ENCODE data around the gene ASIC3.

ASIC3 gene

GRCh38 chr7:151085691-151086620 is 37.6 kb downstream of the ASIC3 start, which contains the start of gene AGAP3:
AGAP3 (plus strand) TSS chr7:151086475; CDS start chr7:151086742, 267 bp downstream.
- ATAC-seq (no peak), DNase-seq (peak; percentile 65)

GRCh38 chr7:151086802-151087244 is 38.5 kb downstream of the ASIC3 start:
- no peak for ATAC-seq
- DNase-seq: peak; percentile 50

- DNase-seq (peak; percentile 51), ATAC-seq (peak; percentile 19)
Observed at GRCh38 chr7:151087245-151088018, 39.1 kb downstream of the ASIC3 start.

- ATAC-seq: no peak
- DNase-seq: no peak
Observed at GRCh38 chr7:151088019-151088855, 39.9 kb downstream of the ASIC3 start.

GRCh38 chr7:151088856-151089699 is 40.7 kb downstream of the ASIC3 start:
- DNase-seq (no peak), ATAC-seq (no peak)

GRCh38 chr7:151089893-151090730 is 41.8 kb downstream of the ASIC3 start:
- no peak for ATAC-seq
- DNase-seq: no peak

- DNase-seq (no peak), ATAC-seq (no peak)
Observed at GRCh38 chr7:151091003-151091402, 42.7 kb downstream of the ASIC3 start.

GRCh38 chr7:151091431-151091830 is 43.1 kb downstream of the ASIC3 start:
- DNase-seq (peak; percentile 48), ATAC-seq (no peak)

- DNase-seq: no peak
- no peak for ATAC-seq
Observed at GRCh38 chr7:151091988-151092387, 43.7 kb downstream of the ASIC3 start.

- DNase-seq (no peak), ATAC-seq (no peak)
Observed at GRCh38 chr7:151093748-151094147, 45.4 kb downstream of the ASIC3 start.

- DNase-seq (no peak), ATAC-seq (no peak)
Observed at GRCh38 chr7:151094675-151095074, 46.3 kb downstream of the ASIC3 start.

GRCh38 chr7:151095123-151095797 is 46.9 kb downstream of the ASIC3 start:
- ATAC-seq (no peak), DNase-seq (no peak)

- no peak for ATAC-seq
- DNase-seq: no peak
Observed at GRCh38 chr7:151095828-151096475, 47.6 kb downstream of the ASIC3 start.

- no peak for DNase-seq
- no peak for ATAC-seq
Observed at GRCh38 chr7:151099486-151100211, 51.3 kb downstream of the ASIC3 start.

GRCh38 chr7:151100921-151101320 is 52.6 kb downstream of the ASIC3 start:
- no peak for ATAC-seq
- DNase-seq: no peak

GRCh38 chr7:151101621-151102396 is 53.5 kb downstream of the ASIC3 start:
- ATAC-seq: peak; percentile 37

More at GRCh38 chr7:151101621-151102396, 53.5 kb downstream of the ASIC3 start:
- no peak for DNase-seq
